Measurements from ENCODE around the gene OLFM1. TPM values are rescaled to one million over a fixed set of nuclear protein-coding genes. Genes with fewer than 3 reads are reported as not detected.

Gene OLFM1
- total and polyA plus RNA-seq, 2 of the 4 experiments (the other 2 are of a cell fraction): 0.36 to 0.38 TPM

GRCh38 chr9:135150981-135151380 is 63.5 kb downstream of the OLFM1 start:
- Histone ChIP-seq H2AK9ac (replicated peaks; ENCODE audit: low read depth, low read length, poor library complexity) (no peak overlapping the region), H2BK5ac (ENCODE audit: low read depth, low read length, poor library complexity, severe bottlenecking) (no peak overlapping the region), H4K91ac (ENCODE audit: insufficient read depth, low read depth, low read length) (no peak overlapping the region), H3K4me1 (ENCODE audit: control insufficient read depth, insufficient read depth, low read length) (no peaks in the 10 kb centered on the region), H3K27me3 (ENCODE audit: control insufficient read depth, insufficient read depth, low read length) (no peaks in the 10 kb centered on the region), H3K9me1 (ENCODE audit: insufficient read depth, low read length) (no peaks in the 10 kb centered on the region), H4K8ac (ENCODE audit: low read depth in 2 of 2, low read length in 2 of 2) (no peak overlapping the region), H2AK5ac (ENCODE audit: low read depth, low read length) (no peak overlapping the region), H2BK15ac (ENCODE audit: low read depth, low read length) (no peak overlapping the region), H3K18ac (ENCODE audit: low read depth, low read length) (no peak overlapping the region), H2BK120ac (ENCODE audit: low read depth, low read length) (no peak overlapping the region), H4K5ac (ENCODE audit: low read depth, low read length) (no peak overlapping the region), H3K9ac (ENCODE audit: low read depth, low read length) (no peak overlapping the region), H3K4ac (ENCODE audit: low read depth, low read length) (no peak overlapping the region), H2AFZ (replicated peaks; ENCODE audit: low read length, poor library complexity) (no peak overlapping the region), H3K36me3 (ENCODE audit: control insufficient read depth, insufficient read depth, low read length) (no peaks in the 10 kb centered on the region), H3K4me3 (ENCODE audit: insufficient read depth, low read depth, low read length) (no peak overlapping the region), H3K27ac (ENCODE audit: insufficient read depth, low read length) (no peak overlapping the region), H3K79me1 (ENCODE audit: low read depth in 1 of 2, low read length in 2 of 2) (no peaks in the 10 kb centered on the region), H3K56ac (ENCODE audit: extremely low read depth, insufficient read depth, low read length) (no peak overlapping the region), H3K14ac (replicated peaks; ENCODE audit: low read depth, low read length) (no peak overlapping the region), H3K4me2 (ENCODE audit: low read depth, low read length) (no peak overlapping the region), H3K9me3 (ENCODE audit: control insufficient read depth, insufficient read depth, low read length) (peaks cover 49% of the 10 kb centered on the region), H4K20me1 (ENCODE audit: insufficient read depth, low read length) (no peaks in the 10 kb centered on the region), H3K23ac (ENCODE audit: low read depth, low read length) (no peak overlapping the region), H2BK20ac (ENCODE audit: low read depth, low read length) (no peak overlapping the region)
- WGBS, 2 experiments (ENCODE audit: extremely low coverage in 2 of 2, insufficient read length in 1 of 2): 50% methylated on average over 2 of the region's 11 CpGs; no CpG with 5 or more reads in 1 of the 2 experiments
- CTCF ChIA-PET: no interaction called here
- intact Hi-C loops (cut with micrococcal nuclease): no loop called here
- POLR2A ChIA-PET (ENCODE audit: unreplicated experiment): no interaction called here
- dilution Hi-C loops (cut with HindIII; ENCODE audit: low sequenced_read_pairs, unreplicated experiment): no loop called here
- DNase-seq (no peak), ATAC-seq (ENCODE audit: low read depth) (no peak)
- in situ Hi-C loops (cut with MboI; ENCODE audit: low sequenced_read_pairs): no loop called here
- TF ChIP-seq POLR2A (IDR thresholded peaks at IDR 0.05; ENCODE audit: low read depth, low read length) (no peak), RFX5 (IDR thresholded peaks at IDR 0.05; ENCODE audit: low read depth, low read length) (no peak), FOS (IDR thresholded peaks at IDR 0.05; ENCODE audit: low read depth, low read length) (no peak), MAZ (IDR thresholded peaks at IDR 0.05; ENCODE audit: borderline replicate concordance, low read depth, low read length) (no peak), MAFK (IDR thresholded peaks at IDR 0.05; ENCODE audit: low read depth, low read length) (no peak), USF2 (IDR thresholded peaks at IDR 0.05; ENCODE audit: low read depth, low read length) (no peak), CHD1 (IDR thresholded peaks at IDR 0.05; ENCODE audit: low read depth, low read length) (no peak), NFE2L2 (IDR thresholded peaks at IDR 0.05; ENCODE audit: low read depth, low read length) (no peak)
- BruUV-seq (replicated peaks): no TSS peak

Measured in IMR-90 (cell line).